Measurements from ENCODE around the gene ZNF469.

DNA sequence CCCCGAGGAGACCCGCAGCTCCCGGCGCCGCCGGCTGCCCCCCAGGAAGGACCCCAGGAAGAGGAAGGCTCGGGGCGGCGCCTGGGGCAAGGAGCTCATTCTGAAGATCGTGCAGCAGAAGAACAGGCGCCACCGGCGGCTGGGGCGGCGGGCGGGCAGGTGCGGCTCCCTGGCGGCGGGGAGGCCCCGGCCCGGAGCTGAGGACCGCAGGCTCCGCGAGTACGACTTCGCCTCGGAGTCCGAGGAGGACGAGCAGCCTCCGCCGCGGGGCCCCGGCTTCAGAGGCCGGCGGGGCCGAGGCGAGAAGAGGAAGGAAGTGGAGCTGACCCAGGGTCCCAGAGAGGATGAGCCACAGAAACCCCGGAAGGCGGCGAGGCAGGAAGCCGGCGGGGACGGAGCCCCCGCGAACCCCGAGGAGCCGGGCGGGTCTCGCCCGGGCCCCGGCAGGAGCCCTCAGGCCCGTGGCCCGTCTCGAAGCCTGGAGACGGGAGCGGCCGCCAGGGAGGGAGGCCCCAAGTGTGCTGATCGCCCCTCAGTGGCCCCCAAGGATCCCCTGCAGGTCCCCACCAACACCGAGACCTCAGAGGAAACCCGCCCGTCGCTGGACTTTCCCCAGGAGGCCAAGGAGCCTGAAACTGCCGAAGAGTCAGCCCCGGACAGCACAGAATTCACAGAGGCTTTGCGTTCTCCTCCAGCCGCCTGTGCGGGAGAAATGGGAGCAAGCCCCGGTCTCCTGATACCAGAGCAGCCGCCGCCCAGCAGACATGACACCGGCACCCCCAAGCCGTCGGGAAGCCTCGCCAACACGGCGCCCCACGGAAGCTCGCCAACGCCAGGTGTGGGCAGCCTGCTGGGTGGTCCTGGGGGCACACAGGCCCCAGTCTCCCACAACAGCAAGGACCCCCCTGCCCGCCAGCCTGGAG is 48.0 kb downstream of the ZNF469 start:
- TF ChIP-seq EZH2 (IDR thresholded peaks at IDR 0.05; ENCODE audit: borderline replicate concordance, low read length), result no peak
- TF ChIP-seq, protein P1, sequence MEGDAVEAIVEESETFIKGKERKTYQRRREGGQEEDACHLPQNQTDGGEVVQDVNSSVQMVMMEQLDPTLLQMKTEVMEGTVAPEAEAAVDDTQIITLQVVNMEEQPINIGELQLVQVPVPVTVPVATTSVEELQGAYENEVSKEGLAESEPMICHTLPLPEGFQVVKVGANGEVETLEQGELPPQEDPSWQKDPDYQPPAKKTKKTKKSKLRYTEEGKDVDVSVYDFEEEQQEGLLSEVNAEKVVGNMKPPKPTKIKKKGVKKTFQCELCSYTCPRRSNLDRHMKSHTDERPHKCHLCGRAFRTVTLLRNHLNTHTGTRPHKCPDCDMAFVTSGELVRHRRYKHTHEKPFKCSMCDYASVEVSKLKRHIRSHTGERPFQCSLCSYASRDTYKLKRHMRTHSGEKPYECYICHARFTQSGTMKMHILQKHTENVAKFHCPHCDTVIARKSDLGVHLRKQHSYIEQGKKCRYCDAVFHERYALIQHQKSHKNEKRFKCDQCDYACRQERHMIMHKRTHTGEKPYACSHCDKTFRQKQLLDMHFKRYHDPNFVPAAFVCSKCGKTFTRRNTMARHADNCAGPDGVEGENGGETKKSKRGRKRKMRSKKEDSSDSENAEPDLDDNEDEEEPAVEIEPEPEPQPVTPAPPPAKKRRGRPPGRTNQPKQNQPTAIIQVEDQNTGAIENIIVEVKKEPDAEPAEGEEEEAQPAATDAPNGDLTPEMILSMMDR (conservative IDR thresholded peaks at IDR 0.05 in 1 of 2, IDR thresholded peaks at IDR 0.05 in 1 of 2; ENCODE audit: extremely low read depth in 1 of 2, insufficient read depth in 1 of 2, low read depth in 1 of 2, low read length in 2 of 2), result no peak

All from mammary epithelial cell (primary cell).